ENCODE results near the gene RTN4RL2.

RTN4RL2 gene

GRCh38 chr11:57500926-57501325, 40.6 kb downstream of the RTN4RL2 start:
- no peak for DNase-seq

DNA sequence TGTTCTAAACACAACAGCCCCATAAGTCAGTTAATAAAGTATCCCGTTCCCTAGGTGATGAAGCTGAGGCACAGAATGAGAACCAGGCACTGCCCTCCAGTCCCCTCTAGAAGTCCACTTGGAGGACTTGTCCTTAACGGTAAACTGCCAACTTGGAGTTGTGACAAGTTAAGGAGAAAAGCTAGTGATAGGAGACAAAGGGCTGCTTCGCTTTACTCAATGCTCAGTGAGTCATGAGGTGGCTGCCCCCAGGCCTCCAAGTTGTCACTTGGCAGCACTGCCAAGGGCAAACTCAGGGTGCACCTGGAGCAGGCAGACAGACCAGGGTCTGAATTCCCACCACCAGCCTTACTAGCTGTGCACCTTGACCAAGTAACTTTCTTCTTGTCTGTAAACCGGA, 41.6 kb downstream of the RTN4RL2 start:
- no peak for DNase-seq

DNA sequence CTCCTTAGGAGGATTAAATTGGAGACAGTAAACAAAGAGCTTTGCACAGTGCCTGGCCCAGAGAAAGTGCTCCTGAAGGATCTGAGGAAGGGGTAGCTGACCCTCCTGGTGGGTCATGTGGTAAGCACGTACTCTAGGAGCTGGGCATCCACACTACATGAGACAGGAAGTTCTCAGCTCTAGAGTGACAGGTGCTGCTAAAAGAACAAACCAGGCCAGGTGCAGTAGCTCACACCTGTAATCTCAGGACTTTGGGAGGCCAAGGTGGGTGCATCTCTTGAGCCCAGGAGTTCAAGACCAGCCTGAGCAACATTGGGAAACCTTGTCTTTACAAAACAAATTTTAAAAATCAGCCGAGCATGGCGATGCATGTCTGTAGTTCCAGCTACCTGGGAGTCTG, 42.0 kb downstream of the RTN4RL2 start:
- DNase-seq, result no peak

- no peak for DNase-seq
Observed at GRCh38 chr11:57502870-57503269, 42.5 kb downstream of the RTN4RL2 start.

DNA sequence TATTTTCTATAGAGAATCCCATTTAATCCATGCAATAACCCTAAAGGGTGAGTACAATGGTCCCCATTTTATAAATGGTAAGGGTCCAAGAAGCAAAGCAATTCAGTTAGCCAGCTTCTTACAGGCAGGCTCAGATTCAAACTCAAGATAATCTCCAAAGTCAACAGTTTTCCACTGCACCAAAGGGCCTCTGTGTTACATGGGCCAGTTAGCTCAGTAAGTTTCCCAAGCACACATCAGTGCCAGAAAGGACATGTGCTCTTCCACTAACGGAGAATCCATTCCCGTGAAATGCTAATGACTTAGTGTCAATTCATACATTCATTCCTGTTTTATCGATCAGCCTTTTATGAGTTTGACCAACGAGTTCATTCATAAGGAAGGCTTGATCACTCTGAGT, 44.2 kb downstream of the RTN4RL2 start:
- no peak for DNase-seq

DNA sequence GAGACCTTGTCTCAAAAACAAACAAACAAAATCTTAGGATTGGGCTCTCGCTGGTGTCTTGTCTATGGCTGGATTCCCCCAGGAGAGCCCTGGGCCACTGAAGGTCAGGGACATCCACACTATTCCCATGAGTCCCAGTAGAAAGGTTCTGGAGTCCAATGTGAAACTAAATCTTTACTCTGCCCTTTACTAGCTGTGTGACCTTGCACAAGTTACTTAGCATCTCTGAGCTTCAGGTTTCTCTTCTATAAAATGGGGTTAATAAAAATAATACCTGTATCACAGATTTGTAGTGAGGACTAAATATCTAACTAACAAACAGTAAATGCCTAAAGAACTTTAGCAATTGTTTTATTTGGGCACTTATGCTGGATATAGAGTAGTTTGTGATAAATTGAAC, 46.2 kb downstream of the RTN4RL2 start:
- DNase-seq, result no peak

- DNase-seq, result no peak
Observed at GRCh38 chr11:57508341-57509170, 48.2 kb downstream of the RTN4RL2 start.

GRCh38 chr11:57511741-57512430, 51.6 kb downstream of the RTN4RL2 start:
- DNase-seq, result no peak

GRCh38 chr11:57512646-57513451, 52.5 kb downstream of the RTN4RL2 start:
- no peak for DNase-seq

- no peak for DNase-seq
Observed at GRCh38 chr11:57513452-57513795, 53.1 kb downstream of the RTN4RL2 start.

DNA sequence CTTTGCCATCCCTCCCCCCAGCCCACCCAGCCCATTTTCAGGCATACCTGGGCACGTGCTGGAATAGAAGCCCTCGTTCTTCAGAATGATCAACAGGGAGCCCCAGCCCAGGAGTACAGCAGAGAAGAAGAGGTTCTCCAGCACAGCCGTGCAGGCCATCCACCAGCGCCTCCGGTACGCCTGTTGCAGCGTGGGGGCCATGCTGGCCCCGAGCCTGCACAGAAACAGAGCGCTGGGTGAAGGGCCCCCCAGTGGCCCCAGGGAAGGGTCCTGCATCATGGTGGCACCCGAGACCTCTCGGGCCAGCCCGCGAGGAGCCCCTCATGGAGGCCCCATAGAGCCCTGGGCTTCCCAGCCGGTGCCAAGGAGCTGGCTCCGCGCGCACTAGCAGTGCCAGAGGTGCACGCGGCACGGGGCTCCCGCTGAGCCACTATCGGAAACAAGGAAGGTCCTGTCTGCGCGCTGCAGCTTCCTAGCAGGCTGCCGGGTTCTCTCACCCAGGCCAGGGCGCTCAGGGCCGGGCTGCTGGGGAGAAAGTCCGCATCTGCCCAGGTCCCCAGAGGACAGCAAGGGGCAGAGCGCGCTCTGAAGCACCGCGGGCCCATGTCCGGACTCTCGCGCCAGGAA, 53.7 kb downstream of the RTN4RL2 start:
- peak; percentile 70 for DNase-seq

- DNase-seq, result peak; percentile 80
Observed at GRCh38 chr11:57514538-57515331, 54.4 kb downstream of the RTN4RL2 start.

DNA sequence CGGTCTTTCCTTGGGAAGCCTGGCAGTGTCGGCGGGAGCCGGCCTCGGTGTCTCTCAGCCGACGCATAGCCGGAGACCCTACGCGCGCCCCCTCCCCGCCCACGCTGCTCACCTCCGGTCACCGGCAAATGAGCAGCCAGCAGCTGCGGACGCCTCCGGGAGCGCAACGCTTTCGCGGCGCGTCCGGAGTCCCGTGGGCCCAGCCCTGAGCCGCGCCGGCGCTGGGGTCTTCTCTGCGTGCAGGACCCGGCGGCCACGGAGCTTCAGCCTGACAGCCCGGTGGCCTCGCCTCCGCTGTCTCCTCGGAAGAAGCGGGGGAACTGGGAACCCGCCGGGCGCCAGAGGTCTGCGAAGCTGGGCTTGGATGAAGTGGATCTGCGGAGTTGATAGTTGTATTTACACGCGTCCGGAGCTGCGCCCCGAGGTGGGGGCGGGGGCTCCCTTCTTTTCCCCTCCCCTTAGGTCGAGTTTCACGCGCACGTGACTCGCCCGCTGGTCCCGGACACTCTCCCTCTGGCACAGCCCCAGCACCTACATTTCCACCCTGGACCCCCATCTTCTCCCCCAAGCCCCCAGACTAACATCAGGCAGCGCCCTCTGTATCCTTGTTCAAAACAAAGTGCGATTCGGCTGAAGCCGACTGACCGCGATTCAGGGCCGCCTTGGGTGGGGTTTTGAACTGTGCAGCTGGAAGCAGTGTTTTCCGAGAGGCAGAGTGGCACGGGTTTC, 55.2 kb downstream of the RTN4RL2 start, which contains the start of gene SLC43A1:
Gene SLC43A1 (minus strand): TSS at position 371 of the 729 bp plus-strand sequence. CDS start 1,591 bp downstream, outside the sequence.
- peak; percentile 75 for DNase-seq

GRCh38 chr11:57516061-57516443, 55.7 kb downstream of the RTN4RL2 start:
- DNase-seq, result no peak

DNA sequence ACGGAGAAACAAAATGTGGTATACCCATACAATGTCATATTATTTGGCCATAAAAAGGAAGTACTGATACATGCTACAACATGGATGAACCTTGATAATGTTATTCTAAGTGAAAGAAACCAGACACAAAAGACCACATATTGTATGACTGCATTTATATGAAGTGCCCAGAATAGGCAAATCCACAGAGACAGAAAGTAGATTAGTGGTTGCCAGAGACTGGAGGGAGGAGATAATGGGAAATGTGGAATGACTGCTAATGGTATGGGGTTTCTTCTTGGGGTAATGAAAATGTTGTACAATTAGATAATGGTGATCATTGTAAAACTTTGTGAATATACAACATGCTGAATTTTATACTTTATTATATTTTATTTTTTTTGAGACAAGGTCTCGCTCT, 60.8 kb downstream of the RTN4RL2 start:
- DNase-seq, result no peak

DNA sequence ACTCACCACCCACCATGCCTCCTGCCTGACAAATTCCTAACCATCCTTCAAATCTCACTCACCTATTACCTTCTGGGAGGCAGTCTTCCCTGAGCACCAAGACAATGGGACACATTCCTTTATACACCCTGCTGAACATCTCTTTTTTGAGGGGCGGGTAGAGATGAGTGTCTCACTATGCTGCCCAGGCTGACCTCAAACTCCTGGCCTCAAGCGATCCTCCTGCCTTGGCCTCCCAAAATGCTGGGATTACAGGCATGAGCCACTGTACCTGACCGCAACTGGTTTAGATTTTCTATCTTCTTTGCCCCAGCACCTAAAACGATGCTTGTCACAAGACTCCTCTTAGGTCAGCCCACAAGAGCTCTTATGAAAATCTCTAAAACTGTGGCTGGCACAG, 63.1 kb downstream of the RTN4RL2 start:
- no peak for DNase-seq

All from activated effector memory CD4-positive, alpha-beta T cell treated with anti-CD3 and anti-CD28 coated beads, Interleukin-2, amount 50 U/mL, for 16 hours (primary cell).